GM12878 (cell line): ENCODE measurements around the gene ZIC1. TPM values are rescaled to one million over a fixed set of nuclear protein-coding genes. Genes with fewer than 3 reads are reported as not detected.

Experiments
- ATAC-seq: fragments of 200-7000 bp; cut with Tn5 transposase; 3 replicates; pipeline ENCODE4 v1.9.1; 2020; ENCODE audit warnings: mild to moderate bottlenecking, moderate library complexity
- BruUV-seq: library from RNA; stranded (reverse); fragments of 400-500 nt; replicated peaks from 2 replicates; lab custom pipeline; 2021; lab: Mats Ljungman, UMichigan
- CTCF ChIA-PET: fragments of 300-600 bp; sonication (Branson Sonifier 250); formaldehyde crosslinking; extraction: SDS; loops from one replicate; lab custom pipeline; 2021; ENCODE audit warnings: inconsistent platforms; lab: Yijun Ruan, JAX
- POLR2A ChIA-PET: fragments of 350-600 bp; formaldehyde crosslinking; extraction: SDS; loops from one replicate; lab custom pipeline; 2021; ENCODE audit warnings: inconsistent platforms; lab: Charles Lee
- RAD21 ChIA-PET: fragments of 300-600 bp; sonication (Branson Sonifier 250); formaldehyde crosslinking; loops from one replicate; lab custom pipeline; 2023; ENCODE audit warnings: antibody characterized with exemption; ENCODE audit not compliant: unreplicated experiment; lab: Charles Lee
- SMC1A ChIA-PET: fragments of 300-600 bp; sonication (Branson Sonifier 250); formaldehyde crosslinking; loops from one replicate; lab custom pipeline; 2023; ENCODE audit not compliant: unreplicated experiment, uncharacterized antibody; lab: Charles Lee
- DNase-seq: peaks from one replicate; pipeline ENCODE4 v3.0.0-alpha.2; 2011; ENCODE audit warnings: low read depth, low spot score
- FAIRE-seq: peaks from 3 replicates; lab custom pipeline; 2011; peaks lifted over from hg19 to GRCh38; lab: Jason Lieb, UNC
- H2AFZ ChIP-seq: 2 replicates; pipeline ENCODE4 v1.6.0; 2011; ENCODE audit warnings: low read depth, low read length, control low read depth; ENCODE audit not compliant: control insufficient read depth
- H3K27ac ChIP-seq: 2 replicates; pipeline ENCODE4 v1.5.1; 2011; ENCODE audit warnings: control low read depth; ENCODE audit not compliant: control insufficient read depth, insufficient read depth
- H3K27me3 ChIP-seq, 2 experiments: replicated peaks in 1 of 2; 2 replicates each; pipeline versions ENCODE4 v1.6.0 to v1.6.1; 2011; ENCODE audit warnings: low read length in 1 of 2; ENCODE audit not compliant: control insufficient read depth in 2 of 2, insufficient read depth in 2 of 2
- H3K36me3 ChIP-seq, 2 experiments: 2 replicates each; pipeline ENCODE4 v1.5.1; 2011; ENCODE audit warnings: low read length in 1 of 2; ENCODE audit not compliant: control insufficient read depth in 2 of 2, insufficient read depth in 2 of 2
- H3K4me1 ChIP-seq: 2 replicates; pipeline ENCODE4 v1.6.1; 2011; ENCODE audit warnings: mild to moderate bottlenecking, low read length, moderate library complexity, mixed read lengths; ENCODE audit not compliant: control insufficient read depth, insufficient read depth
- H3K4me2 ChIP-seq: 2 replicates; pipeline ENCODE4 v1.6.0; 2011; ENCODE audit warnings: control low read depth; ENCODE audit not compliant: control insufficient read depth, insufficient read depth
- H3K4me3 ChIP-seq: fragments of 200-600 bp; sonication (generic); 2 replicates; pipeline ENCODE4 v1.5.1; 2016
- H3K79me2 ChIP-seq: 2 replicates; pipeline ENCODE4 v1.6.0; 2011; ENCODE audit warnings: low read length; ENCODE audit not compliant: control insufficient read depth, insufficient read depth
- H3K9ac ChIP-seq: 2 replicates; pipeline ENCODE4 v1.8.0; 2011; ENCODE audit warnings: low read length, control low read depth, mixed read lengths; ENCODE audit not compliant: control insufficient read depth, insufficient read depth
- H3K9me3 ChIP-seq: replicated peaks from 3 replicates; pipeline ENCODE4 v1.5.1; 2011; ENCODE audit warnings: mild to moderate bottlenecking, low read length; ENCODE audit not compliant: control insufficient read depth, insufficient read depth
- H4K20me1 ChIP-seq: 2 replicates; pipeline ENCODE4 v1.6.0; 2011; ENCODE audit not compliant: control insufficient read depth, insufficient read depth
- HCFC1 ChIP-seq: fragments of 150-350 bp; IDR thresholded peaks from 2 replicates; pipeline ENCODE4 v1.6.1; 2014; ENCODE audit warnings: low read length
- HDAC2 ChIP-seq: fragments of 200-600 bp; sonication (generic); IDR thresholded peaks from 2 replicates; pipeline ENCODE4 v1.6.1; 2017
- HDGF ChIP-seq: fragments of 450-650 bp; IDR thresholded peaks from 2 replicates; pipeline ENCODE4 v1.6.1; 2016; ENCODE audit warnings: antibody characterized with exemption
- IKZF2 ChIP-seq, 2 experiments: fragments of 450-650 bp; IDR thresholded peaks; 2 replicates each; pipeline ENCODE4 v1.6.1; 2017; ENCODE audit warnings: mild to moderate bottlenecking in 2 of 2, moderate library complexity in 2 of 2
- KDM1A ChIP-seq: fragments of 200-600 bp; sonication (generic); IDR thresholded peaks from 2 replicates; pipeline ENCODE4 v1.6.1; 2016; ENCODE audit warnings: borderline replicate concordance
- MYB ChIP-seq: fragments of 150-350 bp; IDR thresholded peaks from 2 replicates; pipeline ENCODE4 v1.6.1; 2014; ENCODE audit warnings: mild to moderate bottlenecking, low read depth, low read length, borderline replicate concordance
- NFXL1 ChIP-seq: fragments of 450-650 bp; IDR thresholded peaks from 2 replicates; pipeline ENCODE4 v1.6.1; 2017; ENCODE audit warnings: antibody characterized with exemption, mild to moderate bottlenecking, borderline replicate concordance
- NFYA ChIP-seq: IDR thresholded peaks from 2 replicates; pipeline ENCODE4 v1.6.1; 2011; ENCODE audit warnings: low read depth, mild to moderate bottlenecking, low read length, improper control_type of control experiment, borderline replicate concordance
- POLR2AphosphoS2 ChIP-seq: IDR thresholded peaks from 2 replicates; pipeline ENCODE4 v1.6.1; 2011; ENCODE audit warnings: low read depth, mild to moderate bottlenecking, low read length, improper control_type of control experiment, moderate library complexity
- SIX5 ChIP-seq: IDR thresholded peaks from 2 replicates; pipeline ENCODE4 v1.6.1; 2011; ENCODE audit warnings: mild to moderate bottlenecking, low read depth, low read length, moderate library complexity; ENCODE audit not compliant: severe bottlenecking
- SMC3 ChIP-seq: IDR thresholded peaks from 2 replicates; pipeline ENCODE4 v1.6.1; 2011; ENCODE audit warnings: low read length, improper control_type of control experiment, borderline replicate concordance
- STAT3 ChIP-seq: IDR thresholded peaks from 2 replicates; pipeline ENCODE4 v1.6.1; 2011; ENCODE audit warnings: low read depth, low read length, improper control_type of control experiment
- TCF3 ChIP-seq: IDR thresholded peaks from 2 replicates; pipeline ENCODE4 v1.6.1; 2012; ENCODE audit warnings: low read depth, mild to moderate bottlenecking, low read length, borderline replicate concordance; ENCODE audit not compliant: insufficient read depth
- TCF7 ChIP-seq: IDR thresholded peaks from 2 replicates; pipeline ENCODE4 v1.6.1; 2014; ENCODE audit warnings: antibody characterized with exemption, borderline replicate concordance
- YBX1 ChIP-seq: fragments of 450-650 bp; IDR thresholded peaks from 2 replicates; pipeline ENCODE4 v1.6.1; 2016; ENCODE audit warnings: antibody characterized with exemption
- WGBS: methylation state at CpG from one replicate; pipeline ENCODE4 v1.1.6; 2016; ENCODE audit warnings: low lambda C conversion rate; ENCODE audit not compliant: insufficient replicate concordance, insufficient coverage; ENCODE audit errors: missing lambda C conversion rate; 5-methylcytosine and 5-hydroxymethylcytosine counted together
- in situ Hi-C: fragments of 300-500 bp; cut with MboI; formaldehyde crosslinking; loops from 9 replicates; pipeline ENCODE4 v1.14.3; 2018; ENCODE audit warnings: mixed read lengths
- intact Hi-C: fragments of 100-400 bp; cut with micrococcal nuclease; formaldehyde crosslinking; loops from one replicate; pipeline ENCODE4 v1.14.2; 2022; ENCODE audit not compliant: unreplicated experiment
- polyA plus RNA-seq, 11 experiments: library from polyadenylated mRNA; depleted of rRNA in 4 of 11; unstranded in 6 of 11; stranded (reverse) in 5 of 11; fragments of >200 nt; fragmentation: Nextera tagmentation in 4 of 11; fragmentation: Illumina TruSeq in 1 of 11; extraction: Ambion mirVana in 4 of 11; extraction: Trizol in 1 of 11; gene quantifications; 1 replicate in 1 of 11; 2 replicates in 10 of 11; pipeline versions ENCODE4 v1.2.1 to v1.2.3, GENCODE V29; 2011 to 2016; ENCODE audit warnings: inconsistent platforms in 2 of 11, missing spikeins in 2 of 11, low read depth in 1 of 11
- total RNA-seq, 4 experiments: library from RNA; depleted of rRNA in 3 of 4; stranded (reverse); fragments of >200 nt in 3 of 4; fragmentation: Illumina TruSeq in 1 of 4; extraction: Trizol in 1 of 4; gene quantifications; 2 replicates each; pipeline versions ENCODE4 v1.2.1 to v1.2.3, GENCODE V29; 2013 to 2021

The ZIC1 gene
- total and polyA plus RNA-seq, 10 of the 15 experiments (the other 5 are each of a cell fraction or from before 2014, with no cell fraction given): not detected

GRCh38 chr3:147403511-147403910 is 5.7 kb upstream of the ZIC1 start:
- Histone ChIP-seq H3K27me3 (peaks cover 9 to 15% of the 10 kb centered on the region in 2 experiments; a peak in 3 of 4 replicates), H3K4me1 (no peaks in the 10 kb centered on the region), H3K4me3 (no peak overlapping the region), H3K27ac (no peak overlapping the region), H3K9me3 (peaks cover 2% of the 10 kb centered on the region; the same call in 2 of the 3 replicates), H3K36me3 (no peaks in the 10 kb centered on the region), H3K9ac (no peak overlapping the region), H2AFZ (no peak overlapping the region), H3K4me2 (no peak overlapping the region), H3K79me2 (no peaks in the 10 kb centered on the region), H4K20me1 (no peaks in the 10 kb centered on the region)
- DNase-seq (no peak), FAIRE-seq (no peak), ATAC-seq (no peak)
- ChIA-PET CTCF (no interaction called here), RAD21 (no interaction called here), POLR2A (no interaction called here), SMC1A (interaction anchor here (0.5 to 1.7 kb wide), 2 partner anchors 23 to 978 kb away, joined by 3 to 4 read pairs; no protein-coding TSS in a partner anchor)
- no TSS peak for BruUV-seq
- TF ChIP-seq HDGF (no peak), SMC3 (no peak), HDAC2 (no peak), POLR2AphosphoS2 (no peak), SIX5 (no peak), KDM1A (no peak), TCF3 (no peak), MYB (no peak), STAT3 (no peak), IKZF2 (IDR thresholded peaks at IDR 0.05) (no peak), NFXL1 (no peak), TCF7 (no peak), HCFC1 (no peak), NFYA (no peak), YBX1 (no peak)
- in situ Hi-C loops (no loop called here), intact Hi-C loops (no loop called here)
- 11% methylated on average over 5 of the region's 5 CpGs for WGBS
